ENCODE measurements around the gene CYP2C8. TPM values are rescaled to one million over a fixed set of nuclear protein-coding genes. Genes with fewer than 3 reads are reported as not detected.

Gene CYP2C8
- total and polyA plus RNA-seq, 2 donors (not counting 3 experiments of a cell fraction or from before 2014, with no cell fraction given) = 0.06 TPM; not detected in 1

DNA sequence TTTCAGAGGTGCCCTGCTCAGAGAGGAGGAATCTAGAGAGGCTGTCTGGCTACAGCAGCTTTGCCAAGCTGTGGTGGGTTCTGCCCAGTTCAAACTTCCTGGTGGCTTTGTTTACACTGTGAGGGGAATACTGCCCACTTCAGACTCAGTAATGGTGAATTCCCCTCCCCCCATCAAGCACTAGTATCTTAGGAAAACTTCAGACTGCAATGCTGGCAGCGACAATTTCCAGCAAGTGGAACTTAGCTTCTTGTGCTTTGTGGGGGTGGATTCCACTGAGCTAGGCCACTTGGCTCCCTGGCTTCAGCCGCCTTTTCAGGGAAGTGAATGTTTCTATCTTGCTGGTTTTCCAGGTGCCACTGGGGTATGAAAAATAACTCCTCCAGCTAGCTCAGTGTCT, 42.8 kb downstream of the CYP2C8 start:
- H3K27me3 ChIP-seq (ENCODE audit: control insufficient read depth in 2 of 2, insufficient read depth in 2 of 2, low read length in 2 of 2) = no peaks in the 10 kb centered on the region
- DNase-seq (ENCODE audit: low read depth, low spot score) (no peak), FAIRE-seq (no peak)
- H3K9me1 ChIP-seq (replicated peaks; ENCODE audit: control insufficient read depth, extremely low read depth, insufficient read depth, low read length) = no peaks in the 10 kb centered on the region
- dilution Hi-C loops (cut with MboI; ENCODE audit: extremely low pct_ligation_motif_present, low sequenced_read_pairs) = no loop called here
- H4K20me1 ChIP-seq (replicated peaks; ENCODE audit: control insufficient read depth, extremely low read depth, insufficient read depth, low read length) = no peaks in the 10 kb centered on the region
- intact Hi-C loops (cut with micrococcal nuclease) = no loop called here
- no peaks in the 10 kb centered on the region for H3K36me3 ChIP-seq (ENCODE audit: control insufficient read depth in 2 of 2, extremely low read depth in 1 of 2, insufficient read depth in 2 of 2, low read length in 2 of 2)
- BruUV-seq (replicated peaks) = no TSS peak
- no peaks in the 10 kb centered on the region for H3K79me2 ChIP-seq (ENCODE audit: control insufficient read depth, insufficient read depth, low read length)
- H3K4me1 ChIP-seq (ENCODE audit: control insufficient read depth, extremely low read depth, insufficient read depth, low read length) = no peaks in the 10 kb centered on the region
- H3K4me3 ChIP-seq (replicated peaks in 1 of 3; ENCODE audit: insufficient read depth in 1 of 3, low read depth in 1 of 3, low read length in 3 of 3) = no peak overlapping the region
- ChIA-PET POLR2A (no interaction called here), CTCF (no interaction called here)
- no peak overlapping the region for H2AFZ ChIP-seq (ENCODE audit: low read depth, low read length)
- H3K27ac ChIP-seq (ENCODE audit: insufficient read depth, low read depth, low read length) = no peak overlapping the region
- no peaks in the 10 kb centered on the region for H3K9me3 ChIP-seq (replicated peaks; ENCODE audit: control insufficient read depth, insufficient read depth, low read length)
- TF ChIP-seq EZH2 (IDR thresholded peaks at IDR 0.05; ENCODE audit: borderline replicate concordance, low read depth, low read length, severe bottlenecking) = no peak
- TF ChIP-seq, protein P1, sequence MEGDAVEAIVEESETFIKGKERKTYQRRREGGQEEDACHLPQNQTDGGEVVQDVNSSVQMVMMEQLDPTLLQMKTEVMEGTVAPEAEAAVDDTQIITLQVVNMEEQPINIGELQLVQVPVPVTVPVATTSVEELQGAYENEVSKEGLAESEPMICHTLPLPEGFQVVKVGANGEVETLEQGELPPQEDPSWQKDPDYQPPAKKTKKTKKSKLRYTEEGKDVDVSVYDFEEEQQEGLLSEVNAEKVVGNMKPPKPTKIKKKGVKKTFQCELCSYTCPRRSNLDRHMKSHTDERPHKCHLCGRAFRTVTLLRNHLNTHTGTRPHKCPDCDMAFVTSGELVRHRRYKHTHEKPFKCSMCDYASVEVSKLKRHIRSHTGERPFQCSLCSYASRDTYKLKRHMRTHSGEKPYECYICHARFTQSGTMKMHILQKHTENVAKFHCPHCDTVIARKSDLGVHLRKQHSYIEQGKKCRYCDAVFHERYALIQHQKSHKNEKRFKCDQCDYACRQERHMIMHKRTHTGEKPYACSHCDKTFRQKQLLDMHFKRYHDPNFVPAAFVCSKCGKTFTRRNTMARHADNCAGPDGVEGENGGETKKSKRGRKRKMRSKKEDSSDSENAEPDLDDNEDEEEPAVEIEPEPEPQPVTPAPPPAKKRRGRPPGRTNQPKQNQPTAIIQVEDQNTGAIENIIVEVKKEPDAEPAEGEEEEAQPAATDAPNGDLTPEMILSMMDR (IDR thresholded peaks at IDR 0.05; ENCODE audit: extremely low read depth in 1 of 2, insufficient read depth in 1 of 2, low read depth in 1 of 2, low read length in 2 of 2) = no peak
- no peak for TF ChIP-seq MYC (IDR thresholded peaks at IDR 0.05; ENCODE audit: low read depth, low read length)
- no peak for TF ChIP-seq POLR2A (IDR thresholded peaks at IDR 0.05; ENCODE audit: low read depth, low read length)
- TF ChIP-seq JUN (IDR thresholded peaks at IDR 0.05; ENCODE audit: borderline replicate concordance, insufficient read depth, insufficient read length, low read depth) = no peak
- TF ChIP-seq, protein P2, sequence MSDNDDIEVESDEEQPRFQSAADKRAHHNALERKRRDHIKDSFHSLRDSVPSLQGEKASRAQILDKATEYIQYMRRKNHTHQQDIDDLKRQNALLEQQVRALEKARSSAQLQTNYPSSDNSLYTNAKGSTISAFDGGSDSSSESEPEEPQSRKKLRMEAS (IDR thresholded peaks at IDR 0.05; ENCODE audit: insufficient read depth, insufficient read length) = no peak
- no peak for TF ChIP-seq GATA2 (IDR thresholded peaks at IDR 0.05; ENCODE audit: insufficient read depth, insufficient read length, low read depth, low read length)
- TF ChIP-seq FOS (IDR thresholded peaks at IDR 0.05; ENCODE audit: borderline replicate concordance, insufficient read depth, low read length) = no peak
- TF ChIP-seq POLR2AphosphoS5 (IDR thresholded peaks at IDR 0.05; ENCODE audit: insufficient read depth, low read depth, low read length) = no peak
- no peak overlapping the region for H3K9ac ChIP-seq (replicated peaks; ENCODE audit: extremely low read depth, insufficient read depth, low read length)
- H3K4me2 ChIP-seq (ENCODE audit: insufficient read depth, low read length) = no peak overlapping the region
